H9 (cell line): ENCODE data around the gene N4BP2. TPM values are rescaled to one million over a fixed set of nuclear protein-coding genes. Genes with fewer than 3 reads are reported as not detected.

Source experiments
- DNase-seq: peaks from one replicate; pipeline ENCODE4 v3.0.0-alpha.2; 2017
- H2AFZ ChIP-seq: one replicate; pipeline ENCODE4 v1.6.1; 2013; ENCODE audit warnings: mild to moderate bottlenecking, low read length, control low read depth, moderate library complexity
- H2AK5ac ChIP-seq: 2 replicates; pipeline ENCODE4 v1.6.1; 2013; ENCODE audit warnings: low read length, control low read depth, mixed read lengths; ENCODE audit not compliant: insufficient read length
- H2BK120ac ChIP-seq: one replicate; pipeline ENCODE4 v1.6.1; 2013; ENCODE audit warnings: low read depth, mild to moderate bottlenecking, low read length, control low read depth, inconsistent platforms; ENCODE audit not compliant: poor library complexity, severe bottlenecking
- H2BK12ac ChIP-seq: 2 replicates; pipeline ENCODE4 v1.6.1; 2013; ENCODE audit warnings: low read length, control low read depth, mixed read lengths, low read depth; ENCODE audit not compliant: insufficient read length
- H2BK15ac ChIP-seq: 2 replicates; pipeline ENCODE4 v1.6.1; 2013; ENCODE audit warnings: low read depth, low read length, control low read depth
- H2BK20ac ChIP-seq: one replicate; pipeline ENCODE4 v1.6.1; 2013; ENCODE audit warnings: low read depth, mild to moderate bottlenecking, low read length, control low read depth, inconsistent platforms; ENCODE audit not compliant: poor library complexity, severe bottlenecking
- H2BK5ac ChIP-seq: 2 replicates; pipeline ENCODE4 v1.6.1; 2013; ENCODE audit warnings: low read length, control low read depth, mixed read lengths; ENCODE audit not compliant: insufficient read length
- H3K14ac ChIP-seq: 2 replicates; pipeline ENCODE4 v1.6.1; 2013; ENCODE audit warnings: low read length, control low read depth; ENCODE audit not compliant: insufficient read depth
- H3K18ac ChIP-seq: 2 replicates; pipeline ENCODE4 v1.6.1; 2013; ENCODE audit warnings: low read depth, mild to moderate bottlenecking, mixed read lengths, low read length, control low read depth; ENCODE audit not compliant: insufficient read length
- H3K23ac ChIP-seq: 2 replicates; pipeline ENCODE4 v1.6.1; 2013; ENCODE audit warnings: low read length, control low read depth, mixed read lengths, low read depth; ENCODE audit not compliant: insufficient read length
- H3K23me2 ChIP-seq: 2 replicates; pipeline ENCODE4 v1.6.1; 2013; ENCODE audit warnings: low read depth, mild to moderate bottlenecking, mixed read lengths, low read length, control low read depth; ENCODE audit not compliant: insufficient read length, poor library complexity, severe bottlenecking
- H3K27ac ChIP-seq: 2 replicates; pipeline ENCODE4 v1.5.1; 2013; ENCODE audit warnings: low read length, control low read depth, mixed read lengths, low read depth; ENCODE audit not compliant: insufficient read length
- H3K27me3 ChIP-seq: 2 replicates; pipeline ENCODE4 v1.6.1; 2013; ENCODE audit warnings: low read length, control low read depth, inconsistent platforms; ENCODE audit not compliant: insufficient read depth
- H3K4ac ChIP-seq: 2 replicates; pipeline ENCODE4 v1.6.1; 2013; ENCODE audit warnings: low read depth, mild to moderate bottlenecking, control low read depth, inconsistent platforms, low read length, moderate library complexity
- H3K4me1 ChIP-seq: 2 replicates; pipeline ENCODE4 v1.6.1; 2013; ENCODE audit warnings: low read length, control low read depth, inconsistent platforms; ENCODE audit not compliant: insufficient read depth
- H3K4me2 ChIP-seq: 2 replicates; pipeline ENCODE4 v1.6.1; 2013; ENCODE audit warnings: low read length, control low read depth, mixed read lengths; ENCODE audit not compliant: insufficient read length, insufficient read depth
- H3K56ac ChIP-seq: 2 replicates; pipeline ENCODE4 v1.6.1; 2013; ENCODE audit warnings: low read depth, mild to moderate bottlenecking, mixed read lengths, low read length, control low read depth; ENCODE audit not compliant: insufficient read length
- H3K79me1 ChIP-seq: 2 replicates; pipeline ENCODE4 v1.6.1; 2013; ENCODE audit warnings: low read depth, mild to moderate bottlenecking, moderate library complexity, low read length, control low read depth, inconsistent platforms; ENCODE audit not compliant: insufficient read depth, poor library complexity, severe bottlenecking
- H3K79me2 ChIP-seq: 2 replicates; pipeline ENCODE4 v1.6.1; 2013; ENCODE audit warnings: low read length, control low read depth, inconsistent platforms; ENCODE audit not compliant: insufficient read depth
- H3K9ac ChIP-seq: 2 replicates; pipeline ENCODE4 v1.6.1; 2013; ENCODE audit warnings: low read length, control low read depth, mixed read lengths; ENCODE audit not compliant: insufficient read length; ENCODE audit errors: extremely low read depth
- H3K9me3 ChIP-seq: one replicate; pipeline ENCODE4 v1.6.1; 2013; ENCODE audit warnings: low read depth, low read length, inconsistent platforms; ENCODE audit not compliant: control insufficient read depth
- H3T11ph ChIP-seq: one replicate; pipeline ENCODE4 v1.6.1; 2013; ENCODE audit warnings: mild to moderate bottlenecking, low read length, control low read depth, inconsistent platforms
- H4K20me1 ChIP-seq: one replicate; pipeline ENCODE4 v1.6.1; 2013; ENCODE audit not compliant: control insufficient read depth, insufficient read length, insufficient read depth
- H4K5ac ChIP-seq: 2 replicates; pipeline ENCODE4 v1.6.1; 2013; ENCODE audit warnings: low read depth, mild to moderate bottlenecking, mixed read lengths, low read length, control low read depth; ENCODE audit not compliant: insufficient read length
- H4K8ac ChIP-seq: replicated peaks from 2 replicates; pipeline ENCODE4 v1.6.1; 2013; ENCODE audit warnings: low read length, control low read depth, mixed read lengths, low read depth; ENCODE audit not compliant: insufficient read length
- H4K91ac ChIP-seq: 2 replicates; pipeline ENCODE4 v1.6.1; 2013; ENCODE audit warnings: low read depth, mild to moderate bottlenecking, moderate library complexity, mixed read lengths, low read length, control low read depth; ENCODE audit not compliant: insufficient read length
- H3K27ac Mint-ChIP-seq, 3 experiments: 2 replicates in 2 of 3; 3 replicates in 1 of 3; pipeline ENCODE4 v1.8.0; 2020 to 2021; ENCODE audit warnings: mixed read lengths in 3 of 3, mild to moderate bottlenecking in 1 of 3, moderate library complexity in 1 of 3
- H3K27me3 Mint-ChIP-seq: 2 replicates; pipeline ENCODE4 v1.8.0; 2021; ENCODE audit warnings: low read depth, mild to moderate bottlenecking, moderate library complexity, mixed read lengths
- H3K36me3 Mint-ChIP-seq, 3 experiments: 2 replicates in 2 of 3; 3 replicates in 1 of 3; pipeline ENCODE4 v1.8.0; 2020 to 2021; ENCODE audit warnings: low read depth in 3 of 3, mixed read lengths in 3 of 3; ENCODE audit not compliant: insufficient read depth in 1 of 3
- H3K4me1 Mint-ChIP-seq, 2 experiments: 2 replicates each; pipeline ENCODE4 v1.8.0; 2020; ENCODE audit warnings: mixed read lengths in 2 of 2
- H3K4me3 Mint-ChIP-seq, 2 experiments: 2 replicates in 1 of 2; 3 replicates in 1 of 2; pipeline ENCODE4 v1.8.0; 2020 to 2021; ENCODE audit warnings: mild to moderate bottlenecking in 2 of 2, mixed read lengths in 2 of 2, moderate library complexity in 1 of 2
- H3K9me3 Mint-ChIP-seq, 2 experiments: 2 replicates in 1 of 2; 3 replicates in 1 of 2; pipeline ENCODE4 v1.8.0; 2020; ENCODE audit warnings: mild to moderate bottlenecking in 2 of 2, mixed read lengths in 2 of 2, moderate library complexity in 1 of 2
- WGBS: extraction: QIAGEN DNeasy Blood & Tissue Kit; methylation state at CpG from one replicate; pipeline ENCODE4 v1.1.7; 2013; ENCODE audit warnings: missing lambda C conversion rate, low lambda C conversion rate, mixed read lengths; ENCODE audit not compliant: insufficient read length; ENCODE audit errors: extremely low coverage; 5-methylcytosine and 5-hydroxymethylcytosine counted together
- total RNA-seq: library from RNA; stranded (reverse); gene quantifications from 2 replicates; pipeline ENCODE4 v1.2.1, GENCODE V29; 2021
- TF ChIP-seq, protein P1 (sequence below): fragments of 200-600 bp; sonication (generic); conservative IDR thresholded peaks from 3 replicates; pipeline ENCODE4 v1.8.0; 2021; ENCODE audit warnings: antibody characterized with exemption, mild to moderate bottlenecking

Gene N4BP2
- total RNA-seq, 1 experiment from 2014 or later: 35.0 TPM

DNA sequence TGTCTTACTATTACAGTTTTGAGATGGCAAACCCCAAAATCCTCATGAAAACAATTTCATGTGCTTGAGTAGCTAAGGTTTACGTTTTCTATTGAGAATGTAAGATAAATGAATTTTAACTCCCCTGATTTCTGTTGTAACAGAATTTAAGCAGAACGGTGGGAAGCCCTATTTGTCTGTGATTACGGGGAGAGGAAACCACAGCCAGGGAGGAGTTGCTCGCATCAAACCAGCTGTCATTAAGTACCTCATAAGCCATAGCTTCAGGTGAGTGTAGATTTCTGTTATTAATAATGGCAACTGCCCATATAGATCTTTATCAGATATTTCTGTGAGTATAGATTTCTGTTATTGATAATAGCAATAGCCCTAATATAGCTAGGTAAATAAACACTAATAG, 96.0 kb downstream of the N4BP2 start:
- Histone ChIP-seq H3K23me2 (no peaks in the 10 kb centered on the region), H3K14ac (no peak overlapping the region), H3K9me3 (no peaks in the 10 kb centered on the region), H3K79me1 (no peaks in the 10 kb centered on the region), H3K27me3 (no peaks in the 10 kb centered on the region), H2AFZ (no peak overlapping the region), H3K23ac (no peak overlapping the region), H4K8ac (no peak overlapping the region), H2BK12ac (no peak overlapping the region), H4K5ac (no peak overlapping the region), H3K9ac (no peak overlapping the region), H3K27ac (no peak overlapping the region), H3K4me1 (no peaks in the 10 kb centered on the region), H3T11ph (no peak overlapping the region), H2BK20ac (no peak overlapping the region), H4K20me1 (no peaks in the 10 kb centered on the region), H3K4ac (no peak overlapping the region), H2BK120ac (no peak overlapping the region), H3K4me2 (no peak overlapping the region), H2AK5ac (no peak overlapping the region), H3K56ac (no peak overlapping the region), H3K79me2 (no peaks in the 10 kb centered on the region), H2BK15ac (no peak overlapping the region), H2BK5ac (no peak overlapping the region), H4K91ac (no peak overlapping the region), H3K18ac (no peak overlapping the region)
- H3K4me1 Mint-ChIP-seq: no peaks in the 10 kb centered on the region
- H3K27me3 Mint-ChIP-seq: no peaks in the 10 kb centered on the region
- no peak overlapping the region for H3K4me3 Mint-ChIP-seq
- no CpG with 5 or more reads among the region's 4 CpGs for WGBS
- peaks cover 33 to 45% (median 38%) of the 10 kb centered on the region in 3 experiments for H3K36me3 Mint-ChIP-seq
- TF ChIP-seq, protein P1, sequence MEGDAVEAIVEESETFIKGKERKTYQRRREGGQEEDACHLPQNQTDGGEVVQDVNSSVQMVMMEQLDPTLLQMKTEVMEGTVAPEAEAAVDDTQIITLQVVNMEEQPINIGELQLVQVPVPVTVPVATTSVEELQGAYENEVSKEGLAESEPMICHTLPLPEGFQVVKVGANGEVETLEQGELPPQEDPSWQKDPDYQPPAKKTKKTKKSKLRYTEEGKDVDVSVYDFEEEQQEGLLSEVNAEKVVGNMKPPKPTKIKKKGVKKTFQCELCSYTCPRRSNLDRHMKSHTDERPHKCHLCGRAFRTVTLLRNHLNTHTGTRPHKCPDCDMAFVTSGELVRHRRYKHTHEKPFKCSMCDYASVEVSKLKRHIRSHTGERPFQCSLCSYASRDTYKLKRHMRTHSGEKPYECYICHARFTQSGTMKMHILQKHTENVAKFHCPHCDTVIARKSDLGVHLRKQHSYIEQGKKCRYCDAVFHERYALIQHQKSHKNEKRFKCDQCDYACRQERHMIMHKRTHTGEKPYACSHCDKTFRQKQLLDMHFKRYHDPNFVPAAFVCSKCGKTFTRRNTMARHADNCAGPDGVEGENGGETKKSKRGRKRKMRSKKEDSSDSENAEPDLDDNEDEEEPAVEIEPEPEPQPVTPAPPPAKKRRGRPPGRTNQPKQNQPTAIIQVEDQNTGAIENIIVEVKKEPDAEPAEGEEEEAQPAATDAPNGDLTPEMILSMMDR: no peak
- H3K9me3 Mint-ChIP-seq: peaks cover 26 to 28% of the 10 kb centered on the region in 2 experiments
- no peak overlapping the region for H3K27ac Mint-ChIP-seq
- no peak for DNase-seq
